ENCODE results near the gene PHLPP1.
A peak's percentile ranks its signal among the peaks of the same experiment; 100 is the strongest.
"Not testable (repeated sequence)": the region's sequence is repeated elsewhere in the genome, so short reads cannot be mapped to it uniquely, and the experiment has no call there.

The PHLPP1 gene

GRCh38 chr18:62776024-62776570 is 60.8 kb downstream of the PHLPP1 start:
- no peak for FAIRE-seq

GRCh38 chr18:62777814-62778213 is 62.5 kb downstream of the PHLPP1 start:
- FAIRE-seq, result no peak

- FAIRE-seq, result no peak
Observed at GRCh38 chr18:62778976-62779869, 63.9 kb downstream of the PHLPP1 start.

GRCh38 chr18:62781262-62781661 is 65.9 kb downstream of the PHLPP1 start:
- no peak for FAIRE-seq

- no peak for FAIRE-seq
Observed at GRCh38 chr18:62781893-62782292, 66.6 kb downstream of the PHLPP1 start.

GRCh38 chr18:62784338-62784965 is 69.1 kb downstream of the PHLPP1 start:
- FAIRE-seq, result no peak

- FAIRE-seq, result no peak
Observed at GRCh38 chr18:62784966-62785413, 69.6 kb downstream of the PHLPP1 start.

- FAIRE-seq, result no peak
Observed at GRCh38 chr18:62786689-62787088, 71.3 kb downstream of the PHLPP1 start.

- FAIRE-seq, result no peak
Observed at GRCh38 chr18:62788111-62788510, 72.8 kb downstream of the PHLPP1 start.

GRCh38 chr18:62788876-62789275 is 73.5 kb downstream of the PHLPP1 start:
- no peak for FAIRE-seq

GRCh38 chr18:62790871-62791772 is 75.8 kb downstream of the PHLPP1 start:
- FAIRE-seq, result no peak

GRCh38 chr18:62792016-62792415 is 76.7 kb downstream of the PHLPP1 start:
- FAIRE-seq, result no peak

GRCh38 chr18:62795813-62796212 is 80.5 kb downstream of the PHLPP1 start:
- no peak for FAIRE-seq

GRCh38 chr18:62796216-62796621 is 80.9 kb downstream of the PHLPP1 start:
- FAIRE-seq, result no peak

- FAIRE-seq, result no peak
Observed at GRCh38 chr18:62797329-62797728, 82.0 kb downstream of the PHLPP1 start.

GRCh38 chr18:62799977-62800376 is 84.6 kb downstream of the PHLPP1 start:
- no peak for FAIRE-seq

GRCh38 chr18:62802523-62802922 is 87.2 kb downstream of the PHLPP1 start:
- FAIRE-seq, result peak; percentile 80

- FAIRE-seq, result no peak
Observed at GRCh38 chr18:62807396-62807795, 92.1 kb downstream of the PHLPP1 start.

GRCh38 chr18:62808123-62808522 is 92.8 kb downstream of the PHLPP1 start:
- no peak for FAIRE-seq

GRCh38 chr18:62809445-62809844 is 94.1 kb downstream of the PHLPP1 start:
- FAIRE-seq, result not testable (repeated sequence)

- FAIRE-seq, result no peak
Observed at GRCh38 chr18:62809900-62810299, 94.6 kb downstream of the PHLPP1 start.

GRCh38 chr18:62810682-62811081 is 95.3 kb downstream of the PHLPP1 start:
- no peak for FAIRE-seq

GRCh38 chr18:62811674-62812073 is 96.3 kb downstream of the PHLPP1 start:
- FAIRE-seq, result no peak
